GM23338 (cell line): ENCODE measurements around the gene CIRBP. TPM values are rescaled to one million over a fixed set of nuclear protein-coding genes. Genes with fewer than 3 reads are reported as not detected.

Source experiments
- ATAC-seq: fragments of 200-7000 bp; cut with Tn5 transposase; 3 replicates; pipeline ENCODE4 v1.9.1; 2020
- DNase-seq: peaks from one replicate; pipeline ENCODE4 v3.0.0-alpha.2; 2015; ENCODE audit warnings: low spot score
- H2AFZ ChIP-seq: fragments of 200-600 bp; sonication (generic); 2 replicates; pipeline ENCODE4 v1.8.0; 2016; ENCODE audit warnings: antibody characterized with exemption, mild to moderate bottlenecking, moderate library complexity
- H3F3A ChIP-seq: fragments of 200-600 bp; sonication (generic); replicated peaks from 2 replicates; pipeline ENCODE4 v1.8.0; 2017; ENCODE audit warnings: antibody characterized with exemption, mixed run types, low read depth
- H3K27ac ChIP-seq: fragments of 200-600 bp; sonication (generic); 2 replicates; pipeline ENCODE4 v1.6.1; 2016; ENCODE audit warnings: low read depth
- H3K27me3 ChIP-seq: fragments of 200-600 bp; sonication (generic); 2 replicates; pipeline ENCODE4 v1.8.0; 2016; ENCODE audit warnings: mild to moderate bottlenecking, mixed run types, moderate library complexity; ENCODE audit not compliant: insufficient read depth
- H3K36me3 ChIP-seq: fragments of 200-600 bp; sonication (generic); 2 replicates; pipeline ENCODE4 v1.8.0; 2016; ENCODE audit warnings: mild to moderate bottlenecking; ENCODE audit not compliant: insufficient read depth
- H3K4me1 ChIP-seq: fragments of 200-600 bp; sonication (generic); 2 replicates; pipeline ENCODE4 v1.8.0; 2016; ENCODE audit warnings: mild to moderate bottlenecking, moderate library complexity; ENCODE audit not compliant: insufficient read depth
- H3K4me2 ChIP-seq: fragments of 200-600 bp; sonication (generic); 2 replicates; pipeline ENCODE4 v1.7.1; 2017; ENCODE audit warnings: mixed run types
- H3K4me3 ChIP-seq: fragments of 200-600 bp; sonication (generic); 2 replicates; pipeline ENCODE4 v1.6.1; 2016; ENCODE audit warnings: mixed run types
- H3K79me2 ChIP-seq: fragments of 200-600 bp; sonication (generic); replicated peaks from 2 replicates; pipeline ENCODE4 v1.8.0; 2017; ENCODE audit warnings: mild to moderate bottlenecking; ENCODE audit not compliant: insufficient read depth
- H3K9me2 ChIP-seq: fragments of 200-600 bp; sonication (generic); 2 replicates; pipeline ENCODE4 v1.8.0; 2017; ENCODE audit not compliant: insufficient read depth
- H4K20me1 ChIP-seq: fragments of 200-600 bp; sonication (generic); replicated peaks from 2 replicates; pipeline ENCODE4 v1.8.0; 2017; ENCODE audit warnings: mild to moderate bottlenecking; ENCODE audit not compliant: insufficient read depth
- H3K27ac Mint-ChIP-seq: 2 replicates; pipeline ENCODE4 v1.8.0; 2020; ENCODE audit warnings: inconsistent platforms, mild to moderate bottlenecking, moderate library complexity, mixed read lengths
- H3K27me3 Mint-ChIP-seq: 3 replicates; pipeline ENCODE4 v1.8.0; 2022; ENCODE audit warnings: low read depth, mild to moderate bottlenecking, moderate library complexity, mixed read lengths, inconsistent platforms; ENCODE audit not compliant: insufficient read depth, poor library complexity
- H3K36me3 Mint-ChIP-seq: 3 replicates; pipeline ENCODE4 v1.8.0; 2021; ENCODE audit warnings: low read depth, mild to moderate bottlenecking, inconsistent platforms, moderate library complexity, mixed read lengths
- H3K4me1 Mint-ChIP-seq: 3 replicates; pipeline ENCODE4 v1.8.0; 2020; ENCODE audit warnings: mild to moderate bottlenecking, inconsistent platforms, mixed read lengths
- H3K4me3 Mint-ChIP-seq: 3 replicates; pipeline ENCODE4 v1.8.0; 2021; ENCODE audit warnings: moderate library complexity, mild to moderate bottlenecking, inconsistent platforms, mixed read lengths
- H3K9me3 Mint-ChIP-seq: 3 replicates; pipeline ENCODE4 v1.8.0; 2020; ENCODE audit warnings: moderate library complexity, mild to moderate bottlenecking, inconsistent platforms, mixed read lengths
- CREB1 ChIP-seq: fragments of 250-450 bp; sonication (Bioruptor Pico); IDR thresholded peaks from 2 replicates; pipeline ENCODE4 v1.5.0; 2020; ENCODE audit warnings: low read depth, mild to moderate bottlenecking, moderate library complexity
- EZH2 ChIP-seq: fragments of 200-600 bp; sonication (generic); IDR thresholded peaks from one replicate; pipeline ENCODE4 v1.8.0; 2017; ENCODE audit warnings: antibody characterized with exemption, mild to moderate bottlenecking, low read depth; ENCODE audit not compliant: unreplicated experiment
- JUNB ChIP-seq: IDR thresholded peaks from one replicate; pipeline ENCODE4 v1.6.1; 2016; ENCODE audit warnings: antibody characterized with exemption; ENCODE audit not compliant: unreplicated experiment
- NANOG ChIP-seq: IDR thresholded peaks from 2 replicates; pipeline ENCODE4 v1.6.1; 2016; ENCODE audit warnings: antibody characterized with exemption, borderline replicate concordance
- STAT1 ChIP-seq: IDR thresholded peaks from one replicate; pipeline ENCODE4 v1.6.1; 2016; ENCODE audit warnings: antibody characterized with exemption; ENCODE audit not compliant: unreplicated experiment
- ZNF114 ChIP-seq: fragments of 250-450 bp; sonication (Bioruptor Pico); IDR thresholded peaks from 2 replicates; pipeline ENCODE4 v1.5.0; 2020; ENCODE audit warnings: mild to moderate bottlenecking, moderate library complexity
- ZNF331 ChIP-seq: fragments of 250-450 bp; sonication (Bioruptor Pico); IDR thresholded peaks from 2 replicates; pipeline ENCODE4 v1.5.0; 2020; ENCODE audit warnings: low read depth, mild to moderate bottlenecking, moderate library complexity
- polyA plus RNA-seq: library from polyadenylated mRNA; unstranded; fragments of >200 nt; fragmentation: Nextera tagmentation; extraction: Ambion mirVana; gene quantifications from 2 replicates; pipeline ENCODE4 v1.2.1, GENCODE V29; 2016
- total RNA-seq: library from RNA; depleted of rRNA; stranded (reverse); fragments of >200 nt; shearing (Covaris generic); gene quantifications from 2 replicates; pipeline ENCODE4 v1.2.3, GENCODE V29; 2014
- TF ChIP-seq, protein P1 (sequence below): IDR thresholded peaks from 2 replicates; pipeline ENCODE4 v1.6.1; 2016; ENCODE audit warnings: antibody characterized with exemption
- TF ChIP-seq, protein P2 (sequence below): IDR thresholded peaks from one replicate; pipeline ENCODE4 v1.6.1; 2018; ENCODE audit warnings: antibody characterized with exemption; ENCODE audit not compliant: unreplicated experiment
- TF ChIP-seq, protein P3 (sequence below), 2 experiments: fragments of 200-600 bp in 1 of 2; sonication (generic) in 1 of 2; conservative IDR thresholded peaks; 2 replicates each; pipeline versions ENCODE4 v1.5.1 to v1.6.1; 2016 to 2017; ENCODE audit warnings: antibody characterized with exemption in 2 of 2, low read depth in 2 of 2, mild to moderate bottlenecking in 2 of 2, moderate library complexity in 1 of 2
- TF ChIP-seq, protein P4 (sequence below): fragments of 250-450 bp; sonication (Bioruptor Pico); IDR thresholded peaks from 2 replicates; pipeline ENCODE4 v1.5.0; 2020; ENCODE audit warnings: mild to moderate bottlenecking, moderate library complexity

CIRBP gene
- total and polyA plus RNA-seq, 2 experiments from 2014 or later = 153 to 202 TPM

DNA sequence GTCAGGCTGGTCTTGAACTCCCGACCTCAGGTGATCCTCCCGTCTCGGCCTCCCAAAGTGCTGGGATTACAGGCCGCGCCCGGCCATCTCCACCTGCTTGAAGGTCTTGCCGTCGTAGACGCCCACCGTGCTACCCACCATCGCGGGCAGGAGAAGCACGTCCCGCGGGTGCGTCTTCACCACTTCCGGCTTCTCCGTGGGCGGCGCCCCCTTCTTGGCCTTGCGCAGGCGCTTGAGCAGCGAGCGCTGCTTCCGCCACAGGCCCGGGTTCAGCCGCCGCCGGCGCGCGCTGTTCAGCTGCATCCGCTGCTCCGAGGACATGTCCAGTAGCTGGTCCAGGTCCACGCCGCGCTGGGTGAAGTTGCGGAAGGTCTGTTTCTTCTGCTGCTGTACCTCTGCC, 38.2 kb downstream of the CIRBP start:
- no peaks in the 10 kb centered on the region for H3K4me1 Mint-ChIP-seq
- Histone ChIP-seq H3K27me3 (no peaks in the 10 kb centered on the region), H3K4me1 (no peaks in the 10 kb centered on the region), H3K4me2 (no peak overlapping the region), H3K27ac (no peak overlapping the region), H4K20me1 (no peaks in the 10 kb centered on the region), H3K9me2 (no peaks in the 10 kb centered on the region), H2AFZ (no peak overlapping the region), H3K79me2 (no peaks in the 10 kb centered on the region), H3K4me3 (no peak overlapping the region), H3F3A (0 out of 2 replicates have a peak, but pooled peaks cover 4% of the 10 kb centered on the region), H3K36me3 (no peaks in the 10 kb centered on the region)
- no peak overlapping the region for H3K4me3 Mint-ChIP-seq
- no peaks in the 10 kb centered on the region for H3K36me3 Mint-ChIP-seq
- H3K9me3 Mint-ChIP-seq = no peaks in the 10 kb centered on the region
- ATAC-seq = no peak
- H3K27ac Mint-ChIP-seq = no peak overlapping the region
- TF ChIP-seq ZNF114 (CRISPR knock-in tag) (no peak), NANOG (no peak), CREB1 (no peak), ZNF331 (no peak), EZH2 (no peak), STAT1 (no peak), JUNB (no peak)
- TF ChIP-seq, protein P1, sequence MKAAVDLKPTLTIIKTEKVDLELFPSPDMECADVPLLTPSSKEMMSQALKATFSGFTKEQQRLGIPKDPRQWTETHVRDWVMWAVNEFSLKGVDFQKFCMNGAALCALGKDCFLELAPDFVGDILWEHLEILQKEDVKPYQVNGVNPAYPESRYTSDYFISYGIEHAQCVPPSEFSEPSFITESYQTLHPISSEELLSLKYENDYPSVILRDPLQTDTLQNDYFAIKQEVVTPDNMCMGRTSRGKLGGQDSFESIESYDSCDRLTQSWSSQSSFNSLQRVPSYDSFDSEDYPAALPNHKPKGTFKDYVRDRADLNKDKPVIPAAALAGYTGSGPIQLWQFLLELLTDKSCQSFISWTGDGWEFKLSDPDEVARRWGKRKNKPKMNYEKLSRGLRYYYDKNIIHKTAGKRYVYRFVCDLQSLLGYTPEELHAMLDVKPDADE = no peak
- TF ChIP-seq, protein P2, sequence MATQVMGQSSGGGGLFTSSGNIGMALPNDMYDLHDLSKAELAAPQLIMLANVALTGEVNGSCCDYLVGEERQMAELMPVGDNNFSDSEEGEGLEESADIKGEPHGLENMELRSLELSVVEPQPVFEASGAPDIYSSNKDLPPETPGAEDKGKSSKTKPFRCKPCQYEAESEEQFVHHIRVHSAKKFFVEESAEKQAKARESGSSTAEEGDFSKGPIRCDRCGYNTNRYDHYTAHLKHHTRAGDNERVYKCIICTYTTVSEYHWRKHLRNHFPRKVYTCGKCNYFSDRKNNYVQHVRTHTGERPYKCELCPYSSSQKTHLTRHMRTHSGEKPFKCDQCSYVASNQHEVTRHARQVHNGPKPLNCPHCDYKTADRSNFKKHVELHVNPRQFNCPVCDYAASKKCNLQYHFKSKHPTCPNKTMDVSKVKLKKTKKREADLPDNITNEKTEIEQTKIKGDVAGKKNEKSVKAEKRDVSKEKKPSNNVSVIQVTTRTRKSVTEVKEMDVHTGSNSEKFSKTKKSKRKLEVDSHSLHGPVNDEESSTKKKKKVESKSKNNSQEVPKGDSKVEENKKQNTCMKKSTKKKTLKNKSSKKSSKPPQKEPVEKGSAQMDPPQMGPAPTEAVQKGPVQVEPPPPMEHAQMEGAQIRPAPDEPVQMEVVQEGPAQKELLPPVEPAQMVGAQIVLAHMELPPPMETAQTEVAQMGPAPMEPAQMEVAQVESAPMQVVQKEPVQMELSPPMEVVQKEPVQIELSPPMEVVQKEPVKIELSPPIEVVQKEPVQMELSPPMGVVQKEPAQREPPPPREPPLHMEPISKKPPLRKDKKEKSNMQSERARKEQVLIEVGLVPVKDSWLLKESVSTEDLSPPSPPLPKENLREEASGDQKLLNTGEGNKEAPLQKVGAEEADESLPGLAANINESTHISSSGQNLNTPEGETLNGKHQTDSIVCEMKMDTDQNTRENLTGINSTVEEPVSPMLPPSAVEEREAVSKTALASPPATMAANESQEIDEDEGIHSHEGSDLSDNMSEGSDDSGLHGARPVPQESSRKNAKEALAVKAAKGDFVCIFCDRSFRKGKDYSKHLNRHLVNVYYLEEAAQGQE = no peak
- TF ChIP-seq, protein P3, sequence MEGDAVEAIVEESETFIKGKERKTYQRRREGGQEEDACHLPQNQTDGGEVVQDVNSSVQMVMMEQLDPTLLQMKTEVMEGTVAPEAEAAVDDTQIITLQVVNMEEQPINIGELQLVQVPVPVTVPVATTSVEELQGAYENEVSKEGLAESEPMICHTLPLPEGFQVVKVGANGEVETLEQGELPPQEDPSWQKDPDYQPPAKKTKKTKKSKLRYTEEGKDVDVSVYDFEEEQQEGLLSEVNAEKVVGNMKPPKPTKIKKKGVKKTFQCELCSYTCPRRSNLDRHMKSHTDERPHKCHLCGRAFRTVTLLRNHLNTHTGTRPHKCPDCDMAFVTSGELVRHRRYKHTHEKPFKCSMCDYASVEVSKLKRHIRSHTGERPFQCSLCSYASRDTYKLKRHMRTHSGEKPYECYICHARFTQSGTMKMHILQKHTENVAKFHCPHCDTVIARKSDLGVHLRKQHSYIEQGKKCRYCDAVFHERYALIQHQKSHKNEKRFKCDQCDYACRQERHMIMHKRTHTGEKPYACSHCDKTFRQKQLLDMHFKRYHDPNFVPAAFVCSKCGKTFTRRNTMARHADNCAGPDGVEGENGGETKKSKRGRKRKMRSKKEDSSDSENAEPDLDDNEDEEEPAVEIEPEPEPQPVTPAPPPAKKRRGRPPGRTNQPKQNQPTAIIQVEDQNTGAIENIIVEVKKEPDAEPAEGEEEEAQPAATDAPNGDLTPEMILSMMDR (conservative IDR thresholded peaks at IDR 0.05; ENCODE audit: low read depth in 2 of 2) = no peak
- TF ChIP-seq, protein P4, sequence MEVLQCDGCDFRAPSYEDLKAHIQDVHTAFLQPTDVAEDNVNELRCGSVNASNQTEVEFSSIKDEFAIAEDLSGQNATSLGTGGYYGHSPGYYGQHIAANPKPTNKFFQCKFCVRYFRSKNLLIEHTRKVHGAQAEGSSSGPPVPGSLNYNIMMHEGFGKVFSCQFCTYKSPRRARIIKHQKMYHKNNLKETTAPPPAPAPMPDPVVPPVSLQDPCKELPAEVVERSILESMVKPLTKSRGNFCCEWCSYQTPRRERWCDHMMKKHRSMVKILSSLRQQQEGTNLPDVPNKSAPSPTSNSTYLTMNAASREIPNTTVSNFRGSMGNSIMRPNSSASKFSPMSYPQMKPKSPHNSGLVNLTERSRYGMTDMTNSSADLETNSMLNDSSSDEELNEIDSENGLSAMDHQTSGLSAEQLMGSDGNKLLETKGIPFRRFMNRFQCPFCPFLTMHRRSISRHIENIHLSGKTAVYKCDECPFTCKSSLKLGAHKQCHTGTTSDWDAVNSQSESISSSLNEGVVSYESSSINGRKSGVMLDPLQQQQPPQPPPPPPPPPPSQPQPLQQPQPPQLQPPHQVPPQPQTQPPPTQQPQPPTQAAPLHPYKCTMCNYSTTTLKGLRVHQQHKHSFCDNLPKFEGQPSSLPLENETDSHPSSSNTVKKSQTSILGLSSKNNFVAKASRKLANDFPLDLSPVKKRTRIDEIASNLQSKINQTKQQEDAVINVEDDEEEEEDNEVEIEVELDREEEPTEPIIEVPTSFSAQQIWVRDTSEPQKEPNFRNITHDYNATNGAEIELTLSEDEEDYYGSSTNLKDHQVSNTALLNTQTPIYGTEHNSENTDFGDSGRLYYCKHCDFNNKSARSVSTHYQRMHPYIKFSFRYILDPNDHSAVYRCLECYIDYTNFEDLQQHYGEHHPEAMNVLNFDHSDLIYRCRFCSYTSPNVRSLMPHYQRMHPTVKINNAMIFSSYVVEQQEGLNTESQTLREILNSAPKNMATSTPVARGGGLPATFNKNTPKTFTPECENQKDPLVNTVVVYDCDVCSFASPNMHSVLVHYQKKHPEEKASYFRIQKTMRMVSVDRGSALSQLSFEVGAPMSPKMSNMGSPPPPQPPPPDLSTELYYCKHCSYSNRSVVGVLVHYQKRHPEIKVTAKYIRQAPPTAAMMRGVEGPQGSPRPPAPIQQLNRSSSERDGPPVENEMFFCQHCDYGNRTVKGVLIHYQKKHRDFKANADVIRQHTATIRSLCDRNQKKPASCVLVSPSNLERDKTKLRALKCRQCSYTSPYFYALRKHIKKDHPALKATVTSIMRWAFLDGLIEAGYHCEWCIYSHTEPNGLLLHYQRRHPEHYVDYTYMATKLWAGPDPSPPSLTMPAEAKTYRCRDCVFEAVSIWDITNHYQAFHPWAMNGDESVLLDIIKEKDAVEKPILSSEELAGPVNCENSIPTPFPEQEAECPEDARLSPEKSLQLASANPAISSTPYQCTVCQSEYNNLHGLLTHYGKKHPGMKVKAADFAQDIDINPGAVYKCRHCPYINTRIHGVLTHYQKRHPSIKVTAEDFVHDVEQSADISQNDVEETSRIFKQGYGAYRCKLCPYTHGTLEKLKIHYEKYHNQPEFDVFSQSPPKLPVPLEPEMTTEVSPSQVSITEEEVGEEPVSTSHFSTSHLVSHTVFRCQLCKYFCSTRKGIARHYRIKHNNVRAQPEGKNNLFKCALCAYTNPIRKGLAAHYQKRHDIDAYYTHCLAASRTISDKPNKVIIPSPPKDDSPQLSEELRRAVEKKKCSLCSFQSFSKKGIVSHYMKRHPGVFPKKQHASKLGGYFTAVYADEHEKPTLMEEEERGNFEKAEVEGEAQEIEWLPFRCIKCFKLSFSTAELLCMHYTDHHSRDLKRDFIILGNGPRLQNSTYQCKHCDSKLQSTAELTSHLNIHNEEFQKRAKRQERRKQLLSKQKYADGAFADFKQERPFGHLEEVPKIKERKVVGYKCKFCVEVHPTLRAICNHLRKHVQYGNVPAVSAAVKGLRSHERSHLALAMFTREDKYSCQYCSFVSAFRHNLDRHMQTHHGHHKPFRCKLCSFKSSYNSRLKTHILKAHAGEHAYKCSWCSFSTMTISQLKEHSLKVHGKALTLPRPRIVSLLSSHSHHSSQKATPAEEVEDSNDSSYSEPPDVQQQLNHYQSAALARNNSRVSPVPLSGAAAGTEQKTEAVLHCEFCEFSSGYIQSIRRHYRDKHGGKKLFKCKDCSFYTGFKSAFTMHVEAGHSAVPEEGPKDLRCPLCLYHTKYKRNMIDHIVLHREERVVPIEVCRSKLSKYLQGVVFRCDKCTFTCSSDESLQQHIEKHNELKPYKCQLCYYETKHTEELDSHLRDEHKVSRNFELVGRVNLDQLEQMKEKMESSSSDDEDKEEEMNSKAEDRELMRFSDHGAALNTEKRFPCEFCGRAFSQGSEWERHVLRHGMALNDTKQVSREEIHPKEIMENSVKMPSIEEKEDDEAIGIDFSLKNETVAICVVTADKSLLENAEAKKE (CRISPR knock-in tag) = no peak
- DNase-seq = no peak
- H3K27me3 Mint-ChIP-seq = peaks cover 7% of the 10 kb centered on the region
